HepG2 (cell line): Measurements from ENCODE around the gene SLIT1. TPM values are rescaled to one million over a fixed set of nuclear protein-coding genes. Genes with fewer than 3 reads are reported as not detected.

Experiments used
- ARID5B ChIP-seq: IDR thresholded peaks from 2 replicates; pipeline ENCODE4 v1.4.0; 2020; ENCODE audit warnings: mild to moderate bottlenecking, missing genetic modification reagents
- ARNTL ChIP-seq: sonication (generic); formaldehyde crosslinking; IDR thresholded peaks from 2 replicates; pipeline ENCODE4 v1.4.0; 2020; ENCODE audit warnings: mild to moderate bottlenecking, missing genetic modification reagents
- EP300 ChIP-seq, 3 experiments: sonication (generic) in 1 of 3; formaldehyde crosslinking in 1 of 3; IDR thresholded peaks; 2 replicates each; pipeline versions ENCODE4 v1.5.1 to v1.6.1; 2011 to 2020; ENCODE audit warnings: low read depth in 2 of 3, low read length in 2 of 3, borderline replicate concordance in 1 of 3, improper control_type of control experiment in 1 of 3, mild to moderate bottlenecking in 1 of 3, missing genetic modification reagents in 1 of 3, moderate library complexity in 1 of 3
- GATAD2A ChIP-seq: IDR thresholded peaks from 2 replicates; pipeline ENCODE4 v1.6.1; 2016
- HMG20A ChIP-seq: IDR thresholded peaks from 2 replicates; pipeline ENCODE4 v1.6.1; 2016; ENCODE audit warnings: borderline replicate concordance
- IKZF1 ChIP-seq: fragments of 450-650 bp; IDR thresholded peaks from 2 replicates; pipeline ENCODE4 v1.7.1; 2016
- LCORL ChIP-seq, 2 experiments: fragments of 450-650 bp in 1 of 2; sonication (generic) in 1 of 2; formaldehyde crosslinking in 1 of 2; IDR thresholded peaks; 2 replicates each; pipeline versions ENCODE4 v1.5.0 to v1.6.1; 2017 to 2020; ENCODE audit warnings: antibody characterized with exemption in 1 of 2, missing genetic modification reagents in 1 of 2
- MED1 ChIP-seq: sonication (generic); formaldehyde crosslinking; IDR thresholded peaks from 2 replicates; pipeline ENCODE4 v1.4.0; 2020; ENCODE audit warnings: missing genetic modification reagents
- MIXL1 ChIP-seq: IDR thresholded peaks from 2 replicates; pipeline ENCODE4 v1.6.1; 2016
- PRMT3 ChIP-seq: sonication (generic); formaldehyde crosslinking; IDR thresholded peaks from 2 replicates; pipeline ENCODE4 v1.8.1; 2022; ENCODE audit warnings: low read depth, mild to moderate bottlenecking, moderate library complexity, missing genetic modification reagents, borderline replicate concordance
- SOX6 ChIP-seq, 2 experiments: fragments of 450-650 bp in 1 of 2; sonication (generic) in 1 of 2; formaldehyde crosslinking in 1 of 2; IDR thresholded peaks; 2 replicates each; pipeline versions ENCODE4 v1.4.0 to v1.6.1; 2017 to 2020; ENCODE audit warnings: antibody characterized with exemption in 1 of 2, mild to moderate bottlenecking in 1 of 2, missing genetic modification reagents in 1 of 2
- TRIM24 ChIP-seq: sonication (generic); formaldehyde crosslinking; IDR thresholded peaks from 2 replicates; pipeline ENCODE4 v1.8.0; 2022; ENCODE audit warnings: mild to moderate bottlenecking, missing genetic modification reagents
- ZNF446 ChIP-seq: sonication (generic); formaldehyde crosslinking; IDR thresholded peaks from 2 replicates; pipeline ENCODE4 v1.5.0; 2020; ENCODE audit warnings: mild to moderate bottlenecking, missing genetic modification reagents
- ZNF605 ChIP-seq: sonication (generic); formaldehyde crosslinking; IDR thresholded peaks from 2 replicates; pipeline ENCODE4 v1.8.0; 2022; ENCODE audit warnings: mild to moderate bottlenecking, missing genetic modification reagents
- ZNF660 ChIP-seq: sonication (generic); formaldehyde crosslinking; IDR thresholded peaks from 2 replicates; pipeline ENCODE4 v1.5.1; 2020; ENCODE audit warnings: mild to moderate bottlenecking, low read depth, missing genetic modification reagents, borderline replicate concordance
- ZNF710 ChIP-seq: sonication (generic); formaldehyde crosslinking; IDR thresholded peaks from 2 replicates; pipeline ENCODE4 v1.5.0; 2020; ENCODE audit warnings: mild to moderate bottlenecking, missing genetic modification reagents, borderline replicate concordance
- ZNF878 ChIP-seq: sonication (generic); formaldehyde crosslinking; IDR thresholded peaks from 2 replicates; pipeline ENCODE4 v1.8.1; 2023; ENCODE audit warnings: mild to moderate bottlenecking, missing genetic modification reagents, moderate library complexity
- polyA plus RNA-seq, 8 experiments: library from polyadenylated mRNA; depleted of rRNA in 3 of 8; stranded (reverse) in 7 of 8; unstranded in 1 of 8; fragments of >200 nt; fragmentation: Illumina TruSeq in 4 of 8; extraction: Trizol in 4 of 8; gene quantifications; 2 replicates each; pipeline versions ENCODE4 v1.2.1 to v1.2.3, GENCODE V29; 2011 to 2016; ENCODE audit warnings: low read depth in 4 of 8, missing spikeins in 1 of 8, mixed read lengths in 1 of 8; ENCODE audit not compliant: insufficient read depth in 1 of 8
- total RNA-seq, 5 experiments: library from RNA; depleted of rRNA; stranded (reverse); fragments of >200 nt; fragmentation: Illumina TruSeq; extraction: Trizol; gene quantifications; 2 replicates each; pipeline ENCODE4 v1.2.3, GENCODE V29; 2016; ENCODE audit warnings: low read depth in 1 of 5

Gene SLIT1
- total and polyA plus RNA-seq, 2 of the 13 experiments (the other 11 are each of a cell fraction or from before 2014, with no cell fraction given): 0.09 to 0.33 TPM

- peak; percentile 78 for TF ChIP-seq ARID5B (CRISPR knock-in tag)
- no peak for TF ChIP-seq MIXL1 (CRISPR knock-in tag)
- TF ChIP-seq MED1: peak; percentile 66
- TF ChIP-seq LCORL (IDR thresholded peaks at IDR 0.05): no peak
- TF ChIP-seq LCORL (CRISPR knock-in tag; IDR thresholded peaks at IDR 0.05): peak; percentile 80; the same call in 1 of the 2 replicates
- no peak for TF ChIP-seq ZNF446 (CRISPR knock-in tag)
- no peak for TF ChIP-seq ZNF878 (CRISPR knock-in tag)
- TF ChIP-seq GATAD2A: peak; percentile 47; the same call in 1 of the 2 replicates
- TF ChIP-seq HMG20A (CRISPR knock-in tag): peak; percentile 37; the same call in 1 of the 2 replicates
- TF ChIP-seq TRIM24: no peak
- TF ChIP-seq ZNF660: no peak
- no peak for TF ChIP-seq PRMT3 (CRISPR knock-in tag)
- TF ChIP-seq ZNF605 (CRISPR knock-in tag): no peak
- no peak for TF ChIP-seq ZNF710
- TF ChIP-seq EP300 (IDR thresholded peaks at IDR 0.05; ENCODE audit: low read depth in 2 of 2, low read length in 2 of 2): peak in 1 of 2 experiments; percentile 6; a peak in 1 of 4 replicates
- no peak for TF ChIP-seq EP300 (CRISPR knock-in tag; IDR thresholded peaks at IDR 0.05; ENCODE audit: borderline replicate concordance)
- no peak for TF ChIP-seq ARNTL (CRISPR knock-in tag)
- TF ChIP-seq IKZF1: no peak
- no peak for TF ChIP-seq SOX6 (IDR thresholded peaks at IDR 0.05)
- peak; percentile 39; the same call in 1 of the 2 replicates for TF ChIP-seq SOX6 (CRISPR knock-in tag; IDR thresholded peaks at IDR 0.05)
Observed at GRCh38 chr10:97024168-97025073, 161.3 kb downstream of the SLIT1 start (continued).
